ENCODE measurements around the gene MSH5. TPM values are rescaled to one million over a fixed set of nuclear protein-coding genes. Genes with fewer than 3 reads are reported as not detected.
A peak's percentile ranks its signal among the peaks of the same experiment; 100 is the strongest.

The MSH5 gene
- total and polyA plus RNA-seq, 2 of the 13 experiments (the other 11 are each of a cell fraction or from before 2014, with no cell fraction given): 10.2 to 38.7 TPM

GRCh38 chr6:31737991-31738979, 1.5 kb upstream of the MSH5 start (continued):
- TF ChIP-seq, protein P1, sequence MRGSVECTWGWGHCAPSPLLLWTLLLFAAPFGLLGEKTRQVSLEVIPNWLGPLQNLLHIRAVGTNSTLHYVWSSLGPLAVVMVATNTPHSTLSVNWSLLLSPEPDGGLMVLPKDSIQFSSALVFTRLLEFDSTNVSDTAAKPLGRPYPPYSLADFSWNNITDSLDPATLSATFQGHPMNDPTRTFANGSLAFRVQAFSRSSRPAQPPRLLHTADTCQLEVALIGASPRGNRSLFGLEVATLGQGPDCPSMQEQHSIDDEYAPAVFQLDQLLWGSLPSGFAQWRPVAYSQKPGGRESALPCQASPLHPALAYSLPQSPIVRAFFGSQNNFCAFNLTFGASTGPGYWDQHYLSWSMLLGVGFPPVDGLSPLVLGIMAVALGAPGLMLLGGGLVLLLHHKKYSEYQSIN (CRISPR knock-in tag; IDR thresholded peaks at IDR 0.05; ENCODE audit: borderline replicate concordance): no peak
- TF ChIP-seq ZKSCAN5 (CRISPR knock-in tag; IDR thresholded peaks at IDR 0.05) (no peak), ZNF562 (CRISPR knock-in tag; IDR thresholded peaks at IDR 0.05; ENCODE audit: borderline replicate concordance) (no peak), HOXA9 (CRISPR knock-in tag; IDR thresholded peaks at IDR 0.05; ENCODE audit: borderline replicate concordance) (peak; percentile 56; the same call in 1 of the 2 replicates), ZNF7 (CRISPR knock-in tag; IDR thresholded peaks at IDR 0.05) (no peak), PHF21A (CRISPR knock-in tag; IDR thresholded peaks at IDR 0.05) (peak; percentile 66; the same call in 1 of the 2 replicates), RFX3 (CRISPR knock-in tag; IDR thresholded peaks at IDR 0.05) (no peak), TARDBP (CRISPR knock-in tag; IDR thresholded peaks at IDR 0.05) (peak; percentile 89), ZSCAN29 (CRISPR knock-in tag; conservative IDR thresholded peaks at IDR 0.05) (peak; percentile 62; the same call in 1 of the 2 replicates), ISL2 (CRISPR knock-in tag; IDR thresholded peaks at IDR 0.05) (peak; percentile 82; the same call in 1 of the 2 replicates), ZBTB7B (CRISPR knock-in tag; IDR thresholded peaks at IDR 0.05) (peak; percentile 79; the same call in 1 of the 2 replicates), ZBTB38 (CRISPR knock-in tag; IDR thresholded peaks at IDR 0.05) (no peak; the same call in 1 of the 2 replicates), FOXK1 (CRISPR knock-in tag; IDR thresholded peaks at IDR 0.05; ENCODE audit: borderline replicate concordance, low read depth) (peak; percentile 31; the same call in 1 of the 2 replicates), MEF2D (CRISPR knock-in tag; IDR thresholded peaks at IDR 0.05) (peak; percentile 16; the same call in 1 of the 2 replicates), ATF2 (CRISPR knock-in tag; IDR thresholded peaks at IDR 0.05) (peak; percentile 79; the same call in 1 of the 2 replicates), ZFP82 (CRISPR knock-in tag; IDR thresholded peaks at IDR 0.05; ENCODE audit: borderline replicate concordance) (0 out of 2 replicates have a peak, but pooled peaks have one; percentile 44)
- TF ChIP-seq, protein P2, sequence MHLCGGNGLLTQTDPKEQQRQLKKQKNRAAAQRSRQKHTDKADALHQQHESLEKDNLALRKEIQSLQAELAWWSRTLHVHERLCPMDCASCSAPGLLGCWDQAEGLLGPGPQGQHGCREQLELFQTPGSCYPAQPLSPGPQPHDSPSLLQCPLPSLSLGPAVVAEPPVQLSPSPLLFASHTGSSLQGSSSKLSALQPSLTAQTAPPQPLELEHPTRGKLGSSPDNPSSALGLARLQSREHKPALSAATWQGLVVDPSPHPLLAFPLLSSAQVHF (CRISPR knock-in tag; IDR thresholded peaks at IDR 0.05): 0 out of 2 replicates have a peak, but pooled peaks have one; percentile 31
- TF ChIP-seq, protein P3, sequence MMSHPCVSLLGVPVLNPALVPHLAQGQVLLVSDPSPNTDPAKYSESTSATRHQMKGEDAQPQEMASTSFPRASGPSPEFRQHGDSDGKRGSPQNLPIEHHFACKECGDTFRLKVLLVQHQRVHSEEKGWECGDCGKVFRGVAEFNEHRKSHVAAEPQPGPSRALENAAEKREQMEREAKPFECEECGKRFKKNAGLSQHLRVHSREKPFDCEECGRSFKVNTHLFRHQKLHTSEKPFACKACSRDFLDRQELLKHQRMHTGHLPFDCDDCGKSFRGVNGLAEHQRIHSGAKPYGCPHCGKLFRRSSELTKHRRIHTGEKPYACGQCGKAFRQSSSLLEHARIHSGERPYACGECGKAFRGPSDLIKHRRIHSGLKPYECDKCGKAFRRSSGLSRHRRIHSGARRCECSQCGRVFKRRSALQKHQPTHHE (CRISPR knock-in tag; IDR thresholded peaks at IDR 0.05; ENCODE audit: borderline replicate concordance): peak; percentile 74; the same call in 1 of the 2 replicates
- TF ChIP-seq, protein P4, sequence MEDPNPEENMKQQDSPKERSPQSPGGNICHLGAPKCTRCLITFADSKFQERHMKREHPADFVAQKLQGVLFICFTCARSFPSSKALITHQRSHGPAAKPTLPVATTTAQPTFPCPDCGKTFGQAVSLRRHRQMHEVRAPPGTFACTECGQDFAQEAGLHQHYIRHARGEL (CRISPR knock-in tag; IDR thresholded peaks at IDR 0.05): no peak

All from HepG2 (cell line).